HL-60/S4 treated with phorbol 12-myristate 13-acetate at 8.2 ng/mL for 4 days and 3 days (cell line): ENCODE data around the gene TPT1.

ENCODE experiments used
- in situ Hi-C: fragments of 300-500 bp; cut with MboI; formaldehyde crosslinking; loops from 2 replicates; pipeline ENCODE4 v1.15.0; 2022; ENCODE audit warnings: low sequenced_read_pairs

TPT1 gene

DNA sequence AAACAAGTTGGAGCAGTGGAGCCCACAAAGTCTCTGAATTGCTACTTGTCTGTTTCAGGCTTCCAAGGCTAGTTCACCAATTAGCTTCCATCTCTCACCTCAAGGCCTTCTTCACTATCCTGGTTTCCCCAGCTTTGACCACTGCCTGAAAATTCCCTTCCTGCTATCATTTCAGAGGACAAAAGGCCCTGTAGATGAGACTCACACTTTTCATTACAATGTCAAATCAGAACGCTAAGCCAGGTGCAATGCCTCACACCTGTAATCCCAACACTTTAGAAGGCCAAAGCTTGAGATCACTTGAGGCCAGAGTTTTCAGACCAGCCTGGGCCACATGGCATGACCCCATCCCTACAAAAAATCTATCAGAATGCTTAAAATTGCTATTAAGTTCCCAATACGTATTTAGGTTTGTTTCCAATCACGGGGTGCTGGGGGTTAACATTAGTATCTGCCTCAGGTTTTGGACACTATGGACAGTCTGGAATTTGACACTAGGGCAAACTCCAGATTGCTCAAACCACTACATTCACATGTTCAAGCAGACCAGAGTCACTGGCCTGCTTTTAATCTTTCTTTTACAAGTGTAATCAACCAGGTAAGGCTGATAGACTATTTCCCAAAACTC, 5.5 kb downstream of the TPT1 start:
- in situ Hi-C loops: no loop called here

DNA sequence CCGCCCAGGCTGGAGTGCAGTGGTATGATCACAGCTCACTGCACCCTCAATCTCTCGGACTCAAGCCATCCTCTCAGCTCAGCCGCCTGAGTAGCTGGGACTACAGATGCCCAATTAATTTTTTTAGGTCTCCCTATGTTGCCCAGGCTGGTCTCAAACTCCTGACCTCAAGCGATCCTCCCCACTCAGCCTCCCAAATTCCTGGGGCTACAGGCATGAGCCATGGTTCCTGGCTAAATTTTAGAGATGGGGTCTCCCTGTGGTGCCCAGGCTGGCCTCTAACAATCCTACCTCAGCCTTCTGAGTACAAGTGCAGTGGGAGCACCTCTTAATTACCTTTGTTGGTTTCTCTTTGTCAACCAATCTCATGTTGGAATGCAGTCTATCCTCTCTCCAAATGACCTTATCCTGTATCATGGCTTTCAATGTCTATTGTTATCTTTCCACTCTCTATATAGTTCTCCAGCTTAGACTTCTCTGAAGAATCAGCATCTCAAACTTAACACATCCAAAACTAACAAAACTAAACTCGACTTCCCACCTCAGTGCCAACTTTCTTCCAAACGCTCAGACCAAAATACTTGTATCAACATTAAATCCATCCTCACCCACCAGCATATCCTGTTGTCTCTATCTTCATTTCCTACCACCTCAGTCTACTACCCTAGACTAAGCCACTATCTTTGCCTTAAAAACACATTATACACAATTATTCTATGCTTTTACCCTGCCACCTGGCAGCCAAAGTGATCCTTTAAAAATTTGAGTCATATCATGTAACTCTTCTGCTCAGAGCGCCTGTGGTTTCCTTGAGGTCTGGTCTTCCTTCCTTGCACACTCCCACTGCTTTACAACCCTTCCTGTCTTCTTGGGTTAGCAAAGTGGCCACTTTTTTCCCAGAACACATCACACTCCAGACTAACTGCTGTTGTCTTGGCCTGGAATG, 6.7 kb downstream of the TPT1 start:
- in situ Hi-C loops: no loop called here

DNA sequence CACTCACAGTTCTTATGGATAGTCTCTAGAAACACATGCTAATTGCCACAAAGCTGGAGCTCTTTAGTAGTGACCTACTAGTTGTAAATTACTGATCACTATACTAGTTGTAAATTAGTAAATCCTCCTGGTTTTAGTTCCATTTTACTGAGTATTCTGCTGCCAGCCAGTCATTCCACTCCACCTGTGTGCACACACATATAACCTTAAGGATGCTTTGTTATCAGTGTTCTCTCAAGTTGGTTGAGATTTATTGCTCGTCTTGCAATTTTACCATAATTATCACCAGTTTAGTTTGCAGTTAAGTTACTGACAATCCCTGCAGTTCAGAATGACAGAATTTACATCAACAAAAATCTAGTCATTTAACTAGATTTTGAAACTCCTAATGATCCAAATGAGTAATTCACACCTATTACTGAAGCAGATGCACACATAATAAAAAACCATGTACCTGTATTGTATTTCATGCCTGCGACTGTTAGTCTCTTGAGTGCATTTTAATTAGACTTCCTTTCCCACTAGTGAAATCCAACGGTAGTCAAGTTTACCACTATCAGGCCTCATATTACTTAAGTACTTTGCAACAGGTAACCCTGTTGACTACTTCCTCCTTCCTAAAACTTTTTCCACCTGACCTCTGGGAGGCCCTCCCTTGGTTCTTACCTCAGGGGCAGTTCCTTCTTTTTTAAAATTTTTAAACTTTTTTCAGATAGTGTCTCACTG, 7.6 kb downstream of the TPT1 start:
- in situ Hi-C loops: no loop called here

DNA sequence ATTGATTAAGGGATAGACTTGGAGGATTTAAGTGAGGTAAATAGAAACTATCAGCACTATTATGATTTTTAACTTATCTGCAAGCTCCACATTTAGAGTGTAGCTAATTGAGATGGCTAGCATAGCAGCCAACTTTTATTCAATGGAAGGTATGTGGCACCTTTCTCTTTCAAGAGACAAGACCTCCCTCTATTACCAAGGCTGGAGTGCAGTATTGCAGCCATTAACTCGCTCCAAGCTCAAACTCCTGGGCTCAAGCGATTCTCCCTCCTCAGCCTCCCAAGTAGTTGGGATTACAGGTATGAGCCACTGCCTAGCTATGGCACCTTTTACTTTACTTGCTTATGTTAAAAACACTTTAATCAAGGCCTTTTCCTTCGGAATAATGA, 8.2 kb downstream of the TPT1 start:
- in situ Hi-C loops: no loop called here

DNA sequence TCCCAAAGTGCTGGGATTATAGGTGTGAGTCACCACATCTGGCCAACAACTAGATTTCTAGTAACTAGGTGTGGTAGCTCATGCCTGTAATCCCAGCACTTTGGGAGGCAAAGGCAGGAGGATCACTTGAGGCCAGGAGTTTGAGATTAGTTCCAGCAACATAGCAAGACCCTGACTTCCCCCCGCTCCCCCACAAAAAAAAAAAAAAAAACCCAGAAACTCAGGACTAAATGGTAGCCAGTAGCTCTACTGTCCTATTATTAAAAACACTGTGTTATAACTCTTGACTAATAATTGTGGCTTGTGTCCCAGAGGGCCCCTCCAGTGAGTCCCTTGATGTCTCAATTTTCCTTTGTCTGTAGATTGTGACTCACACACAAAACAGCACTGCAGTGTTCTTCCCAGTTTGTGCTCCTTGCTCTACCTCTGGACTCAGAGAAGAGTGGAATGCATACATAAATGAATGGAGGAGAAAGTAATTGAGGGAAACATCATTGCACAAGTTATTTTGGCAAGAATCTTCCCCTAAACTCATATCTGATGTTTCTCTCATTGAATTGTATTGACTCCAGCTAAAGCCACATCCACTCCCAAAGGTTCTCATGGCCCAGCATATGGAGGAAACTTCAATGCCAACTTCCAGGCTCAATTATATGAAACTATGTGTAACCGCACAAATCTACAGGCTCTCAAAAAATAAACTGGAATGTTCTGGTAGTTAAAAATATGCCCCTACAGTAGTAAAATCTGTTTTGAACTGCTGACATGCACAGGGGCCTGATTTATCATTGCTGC, 8.8 kb downstream of the TPT1 start:
- in situ Hi-C loops: no loop called here

DNA sequence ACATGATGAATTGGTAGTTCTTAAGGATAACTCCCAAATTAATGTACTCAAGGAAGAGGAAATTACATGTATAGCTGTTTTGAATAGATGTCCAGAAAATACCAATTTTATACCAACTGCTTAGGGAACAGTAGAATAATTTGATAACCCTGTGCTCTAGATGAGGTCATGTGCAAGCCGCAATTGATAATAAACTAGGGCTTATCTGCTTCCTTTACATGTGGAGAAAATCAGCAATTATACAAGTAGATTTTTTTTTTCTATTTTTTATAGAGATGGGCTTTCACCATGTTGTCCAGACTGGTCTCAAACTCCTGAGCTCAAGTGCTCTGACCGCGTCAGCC, 9.3 kb downstream of the TPT1 start:
- in situ Hi-C loops: no loop called here

DNA sequence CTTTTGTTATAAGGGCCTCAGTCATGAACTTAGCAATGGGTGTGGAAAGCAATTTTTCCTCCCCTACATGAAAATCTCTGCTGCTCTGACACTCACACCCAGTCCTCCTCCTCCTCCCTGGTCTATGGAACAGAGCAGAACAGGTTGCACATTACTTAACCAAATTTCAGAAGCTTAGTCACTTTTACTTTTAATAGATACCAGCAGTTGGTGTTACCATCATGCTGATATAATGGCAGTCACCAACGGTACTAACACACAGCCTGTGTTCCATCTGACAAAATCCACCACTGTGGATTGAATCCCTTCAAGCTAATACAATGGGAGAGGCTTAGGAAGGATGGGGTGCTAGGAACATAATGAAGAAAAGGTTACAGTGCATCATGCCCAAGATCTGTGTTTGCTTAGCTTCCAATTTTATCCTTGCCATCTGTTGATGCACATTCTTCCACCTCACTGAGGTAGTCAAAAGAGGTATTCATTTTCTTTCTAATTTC, 9.8 kb downstream of the TPT1 start:
- in situ Hi-C loops: no loop called here

DNA sequence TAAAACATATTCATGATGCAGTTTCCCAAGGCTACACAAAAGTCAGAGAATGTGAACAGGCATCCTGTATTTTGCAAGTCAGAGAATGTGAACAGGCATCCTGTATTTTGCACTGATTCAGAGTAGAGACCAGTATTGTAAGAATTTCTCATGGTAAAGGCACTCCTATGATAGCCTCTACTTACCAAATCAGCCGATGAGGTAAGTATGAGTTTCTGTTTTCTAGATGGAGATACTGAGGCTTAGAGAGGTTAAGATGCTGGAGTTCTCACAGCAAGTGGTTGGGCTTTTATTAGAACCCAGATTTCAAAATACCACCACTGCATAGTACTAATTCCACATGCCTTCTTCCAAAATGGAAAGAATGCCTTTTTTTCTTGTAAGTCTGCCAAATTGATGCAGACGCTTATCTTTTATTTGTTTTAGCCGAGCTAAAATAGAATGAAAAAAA, 12.3 kb downstream of the TPT1 start:
- in situ Hi-C loops: no loop called here

DNA sequence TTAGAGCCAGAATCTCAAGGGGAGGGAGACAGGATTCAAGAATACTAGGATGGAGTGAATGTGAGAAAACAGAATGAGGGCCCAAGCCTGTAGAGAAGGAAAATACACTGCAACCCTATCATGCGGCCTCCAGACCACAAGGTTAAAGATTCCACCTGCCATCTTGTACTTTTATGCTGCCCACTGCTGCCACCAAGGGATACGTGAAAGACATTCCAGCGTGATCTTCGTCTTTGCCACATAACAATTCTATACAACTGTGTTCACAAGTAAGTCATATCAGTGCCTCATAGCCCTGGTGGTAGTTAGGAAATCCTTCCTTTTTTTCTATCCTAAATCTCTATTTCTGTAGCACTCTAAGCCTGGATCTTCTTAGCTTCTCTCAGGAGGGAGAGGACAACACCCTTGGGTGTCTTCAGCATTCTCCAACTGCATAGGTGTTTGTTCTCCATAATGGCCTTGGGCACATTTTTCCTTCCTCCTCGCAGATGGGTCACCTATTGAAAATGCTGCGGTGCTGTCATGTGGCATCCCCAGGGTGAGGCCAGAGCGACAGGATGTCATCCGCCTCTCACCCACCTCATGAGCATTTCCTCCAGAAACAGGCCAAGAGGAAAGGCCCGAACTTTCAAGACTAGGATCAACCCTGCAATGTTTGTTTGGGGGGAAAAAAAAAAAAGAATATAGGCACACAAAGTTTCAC, 13.6 kb downstream of the TPT1 start:
- in situ Hi-C loops: no loop called here

DNA sequence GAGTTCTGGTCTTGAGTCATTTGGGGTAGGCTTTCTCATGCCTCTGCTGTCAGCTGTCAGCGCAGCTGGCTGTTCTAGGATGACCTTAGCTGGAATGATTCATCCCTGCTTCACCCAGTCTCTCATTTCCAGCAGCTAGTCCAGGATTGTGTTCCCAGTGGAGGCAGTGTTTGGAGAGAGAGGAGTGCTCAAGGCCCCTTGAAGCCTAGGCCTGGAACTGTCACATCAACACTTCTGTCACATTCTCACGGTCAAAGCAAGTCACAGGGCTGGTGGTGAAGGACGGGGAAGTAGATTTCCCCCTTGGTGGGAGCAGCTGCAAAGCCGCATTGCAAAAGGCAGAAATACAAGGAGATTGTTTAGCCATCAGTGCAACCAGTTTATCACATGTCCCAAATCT, 15.2 kb downstream of the TPT1 start:
- in situ Hi-C loops: no loop called here

DNA sequence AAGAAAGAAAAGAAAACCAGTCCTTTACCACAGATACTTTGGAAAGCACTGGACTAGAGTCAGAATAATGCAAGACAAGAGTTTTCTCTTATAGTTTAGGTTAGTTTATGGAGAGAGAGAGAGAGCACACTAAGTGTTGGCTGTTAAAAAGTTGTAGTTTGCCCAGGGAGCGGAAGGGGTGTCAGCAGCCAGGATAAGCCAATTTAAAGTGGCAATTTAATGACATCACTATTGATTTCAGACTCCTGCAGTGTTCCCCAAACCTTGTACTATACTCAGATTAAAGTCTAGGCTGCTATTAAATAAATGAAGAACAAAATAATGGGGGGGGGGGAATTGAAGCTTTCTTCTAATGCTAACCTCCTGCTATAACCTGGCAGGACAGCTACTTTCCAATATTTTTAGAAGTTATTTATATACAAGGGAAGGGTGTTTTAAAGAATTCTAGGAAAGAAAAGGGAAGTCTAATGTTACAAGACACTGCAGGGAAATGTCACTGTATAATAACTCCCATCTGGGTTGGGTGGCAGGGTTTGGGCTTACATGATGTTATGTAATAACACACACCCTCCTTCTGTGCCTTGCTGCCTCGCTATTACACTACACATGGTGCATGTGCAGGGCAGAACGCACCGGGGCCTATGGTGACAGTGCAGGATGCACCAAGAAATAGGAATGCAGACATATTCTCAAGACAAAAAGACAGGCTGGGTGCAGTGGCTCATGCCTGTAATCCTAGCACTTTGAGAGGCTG, 19.9 kb downstream of the TPT1 start:
- in situ Hi-C loops: no loop called here

DNA sequence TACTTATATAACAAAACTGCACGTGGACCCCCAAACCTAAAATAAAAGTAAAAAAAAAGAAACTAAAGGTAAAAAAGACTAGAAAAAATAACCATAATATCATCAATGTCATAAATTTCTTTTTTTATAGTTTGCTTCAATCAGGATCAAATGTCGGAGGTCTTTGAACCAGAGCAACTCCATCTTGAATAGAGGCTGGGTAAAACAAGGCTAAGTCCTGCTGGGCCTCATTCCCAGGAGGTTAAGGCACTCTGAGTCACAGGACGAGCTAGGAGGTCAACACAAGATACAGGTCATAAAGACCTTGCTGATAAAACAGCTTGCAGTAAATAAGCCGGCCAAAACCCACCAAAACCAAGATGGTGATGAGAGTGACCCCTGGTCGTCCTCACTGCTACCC, 24.0 kb downstream of the TPT1 start:
- in situ Hi-C loops: no loop called here

DNA sequence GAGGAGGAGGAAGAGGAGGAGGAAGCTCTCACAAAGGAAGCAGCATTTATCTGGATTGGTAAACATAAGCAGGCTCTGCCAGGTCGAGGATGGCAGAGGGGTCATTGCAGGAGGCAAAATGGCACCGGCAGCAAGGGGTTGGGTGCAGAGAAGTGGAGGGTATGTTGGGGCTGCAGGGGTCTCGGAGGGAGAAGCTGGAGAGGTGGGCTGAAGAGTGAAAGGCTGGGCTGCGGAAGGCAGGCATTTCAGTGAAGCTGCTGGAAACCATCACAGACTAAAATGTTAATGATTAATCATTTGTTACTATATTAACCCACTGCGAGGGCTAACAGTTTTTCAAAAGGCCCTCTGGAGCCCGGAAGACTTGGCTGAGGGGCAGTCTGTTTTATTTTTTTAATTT, 24.6 kb downstream of the TPT1 start:
- in situ Hi-C loops: no loop called here

DNA sequence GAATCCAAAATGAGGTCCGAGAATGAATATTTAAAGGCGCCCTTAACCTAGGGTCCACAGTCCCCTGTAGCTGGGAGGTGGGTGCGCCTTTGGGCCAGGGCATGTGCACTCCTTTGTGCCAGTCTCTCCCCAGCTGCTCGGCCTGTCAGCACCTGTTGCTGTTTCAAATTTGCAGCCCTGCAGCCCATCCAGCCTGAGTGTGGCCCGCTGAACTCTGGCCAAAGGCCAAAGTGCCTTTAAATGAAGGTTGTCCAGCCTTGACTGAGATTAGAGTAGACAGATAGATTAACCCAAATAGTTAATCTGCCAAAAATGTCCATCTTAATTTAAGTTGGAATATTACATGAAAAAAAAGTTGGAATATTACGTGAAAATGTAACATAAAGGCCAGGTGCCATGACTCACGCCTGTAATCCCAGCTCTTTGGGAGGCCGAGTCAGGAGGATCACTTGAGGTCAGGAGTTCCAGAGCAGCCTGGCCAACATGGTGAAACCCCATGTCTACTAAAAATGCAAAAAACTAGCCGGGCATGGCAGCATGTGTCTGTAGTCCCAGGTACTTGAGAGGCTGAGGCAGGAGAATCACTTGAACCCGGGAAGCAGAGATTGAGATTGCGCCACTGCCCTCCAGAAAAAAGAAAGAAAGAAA, 25.3 kb downstream of the TPT1 start:
- in situ Hi-C loops: no loop called here

DNA sequence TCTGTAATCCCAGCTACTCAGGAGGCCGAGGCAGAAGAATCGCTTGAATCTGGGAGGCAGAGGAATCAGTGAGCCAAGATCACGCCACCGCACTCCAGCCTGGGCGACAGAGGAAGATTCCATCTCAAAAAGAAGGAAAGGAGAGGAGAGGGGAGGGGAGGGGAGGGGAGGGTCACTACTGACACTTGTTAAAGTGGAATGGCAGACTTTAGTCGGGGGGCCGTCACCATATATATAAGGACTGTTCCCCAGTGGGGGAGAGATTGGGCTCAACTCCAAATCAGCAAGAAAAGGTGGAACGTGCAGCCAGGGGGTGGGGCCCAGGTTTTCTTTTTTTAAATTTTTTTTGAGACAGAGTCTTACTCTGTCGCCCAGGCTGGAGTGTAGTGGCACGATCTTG, 26.2 kb downstream of the TPT1 start:
- in situ Hi-C loops: no loop called here

DNA sequence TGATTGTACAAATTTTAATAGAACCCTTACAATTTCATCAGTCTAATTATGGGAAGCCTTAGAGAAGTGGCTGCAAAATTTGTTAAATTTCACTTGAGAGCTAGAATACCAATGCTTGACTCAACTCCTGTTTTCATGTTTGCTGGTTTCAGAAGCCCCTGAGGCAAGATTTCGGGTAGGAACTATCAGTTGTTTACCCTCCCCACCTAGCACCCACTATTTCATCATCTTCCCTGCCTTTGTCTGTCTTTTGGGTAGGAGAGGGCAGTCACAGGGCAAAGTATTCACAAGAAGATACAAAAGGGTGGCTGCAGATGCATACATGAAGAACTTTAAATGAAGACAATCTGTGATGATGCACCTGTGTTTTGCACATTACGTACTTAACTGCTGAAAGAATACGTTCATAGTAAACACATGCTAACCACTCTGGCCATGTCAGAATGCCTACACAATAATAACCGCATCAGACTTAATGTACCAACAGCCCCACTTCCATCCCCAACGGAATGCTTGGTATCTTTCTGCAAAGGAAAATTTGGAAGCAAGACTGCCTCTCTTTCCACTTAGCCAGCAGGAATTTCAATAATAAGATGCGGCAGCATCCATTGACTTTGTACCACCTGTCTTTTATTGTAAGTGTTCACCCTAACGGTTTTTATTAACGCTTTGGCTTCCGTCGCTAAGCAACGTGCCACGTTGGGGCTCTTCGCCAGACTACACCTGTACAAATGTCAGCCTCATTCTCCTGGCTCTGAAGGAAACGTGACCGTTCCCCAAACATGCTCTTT, 30.4 kb downstream of the TPT1 start:
- in situ Hi-C loops: no loop called here

DNA sequence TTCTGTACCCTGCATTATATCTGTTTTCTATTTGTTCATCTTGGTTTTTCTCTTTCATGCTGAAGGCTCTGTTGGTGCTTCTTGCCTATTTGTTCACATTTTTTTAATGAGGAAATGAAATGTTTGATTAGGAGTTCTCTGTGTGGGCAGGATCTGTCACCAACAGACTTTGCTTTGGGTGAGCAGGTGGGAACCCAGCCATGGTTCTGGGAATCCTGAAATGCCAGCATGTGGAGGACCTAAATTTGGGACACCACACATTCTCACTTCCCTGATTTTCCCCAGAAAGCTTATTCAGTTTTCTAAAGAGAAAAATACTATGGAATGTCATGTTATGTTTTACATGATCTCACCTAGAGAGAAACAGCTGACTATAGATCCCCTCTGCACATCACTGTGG, 34.0 kb downstream of the TPT1 start:
- in situ Hi-C loops: loop anchor here (10.0 kb wide), 1 partner anchor 262 kb away; no protein-coding TSS in a partner anchor

DNA sequence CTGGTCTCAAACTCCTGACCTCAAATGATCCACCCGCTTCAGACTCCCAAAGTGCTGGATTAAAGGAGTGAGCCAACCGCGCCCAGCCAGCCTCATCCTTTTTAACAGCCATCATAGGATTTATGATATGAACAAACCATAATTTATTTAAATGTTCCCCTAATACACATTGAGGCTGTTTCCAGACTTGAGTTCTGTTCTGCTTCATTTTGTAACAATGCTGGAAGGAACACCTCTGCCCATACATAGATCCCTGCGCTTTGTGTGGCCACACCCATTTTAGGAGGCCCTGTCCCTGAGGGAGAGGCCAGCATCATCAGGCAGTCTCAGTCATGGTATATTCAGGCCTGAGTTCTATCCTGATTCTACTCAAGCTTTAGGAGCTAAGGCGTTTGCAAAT, 35.9 kb downstream of the TPT1 start:
- in situ Hi-C loops: loop anchor here (10.0 kb wide), 1 partner anchor 260 kb away; no protein-coding TSS in a partner anchor
